Neural progenitor cell (in vitro differentiated cells): ENCODE results near the gene NOL3. TPM values are rescaled to one million over a fixed set of nuclear protein-coding genes. Genes with fewer than 3 reads are reported as not detected.

Experiments
- DNase-seq: peaks from one replicate; pipeline ENCODE4 v3.0.0-alpha.2; 2016; ENCODE audit warnings: low spot score
- H2AFZ ChIP-seq: fragments of 200-600 bp; sonication (generic); replicated peaks from 2 replicates; pipeline ENCODE4 v1.6.1; 2016; ENCODE audit warnings: antibody characterized with exemption
- H3F3A ChIP-seq: fragments of 200-600 bp; sonication (generic); 2 replicates; pipeline ENCODE4 v1.6.1; 2016; ENCODE audit warnings: antibody characterized with exemption, low read depth
- H3K27ac ChIP-seq: fragments of 200-600 bp; sonication (generic); 2 replicates; pipeline ENCODE4 v1.5.1; 2016; ENCODE audit warnings: mild to moderate bottlenecking
- H3K27me3 ChIP-seq: fragments of 200-600 bp; sonication (generic); 2 replicates; pipeline ENCODE4 v1.6.1; 2016; ENCODE audit warnings: mild to moderate bottlenecking, moderate library complexity
- H3K36me3 ChIP-seq: fragments of 200-600 bp; sonication (generic); 2 replicates; pipeline ENCODE4 v1.5.1; 2016
- H3K4me1 ChIP-seq: fragments of 200-600 bp; sonication (generic); 2 replicates; pipeline ENCODE4 v1.6.1; 2016; ENCODE audit warnings: mixed run types
- H3K4me2 ChIP-seq: fragments of 200-600 bp; sonication (generic); 2 replicates; pipeline ENCODE4 v1.6.1; 2016
- H3K4me3 ChIP-seq: fragments of 200-600 bp; sonication (generic); 2 replicates; pipeline ENCODE4 v1.5.1; 2016
- H3K79me2 ChIP-seq: fragments of 200-600 bp; sonication (generic); 2 replicates; pipeline ENCODE4 v1.6.1; 2016; ENCODE audit warnings: low read depth
- H3K9ac ChIP-seq: fragments of 200-600 bp; sonication (generic); 2 replicates; pipeline ENCODE4 v1.6.1; 2016
- H3K9me3 ChIP-seq: fragments of 200-600 bp; sonication (generic); 2 replicates; pipeline ENCODE4 v1.5.1; 2016; ENCODE audit warnings: low read depth
- H4K20me1 ChIP-seq: fragments of 200-600 bp; sonication (generic); 2 replicates; pipeline ENCODE4 v1.6.1; 2016; ENCODE audit warnings: low read depth
- H3K27ac Mint-ChIP-seq: 3 replicates; pipeline ENCODE4 v1.8.0; 2021; ENCODE audit warnings: mixed read lengths
- H3K27me3 Mint-ChIP-seq: 2 replicates; pipeline ENCODE4 v1.8.0; 2022; ENCODE audit warnings: low read depth, mild to moderate bottlenecking, inconsistent platforms, moderate library complexity, mixed read lengths; ENCODE audit not compliant: insufficient read depth
- H3K36me3 Mint-ChIP-seq: 3 replicates; pipeline ENCODE4 v1.8.0; 2021; ENCODE audit warnings: mixed read lengths
- H3K4me1 Mint-ChIP-seq: 3 replicates; pipeline ENCODE4 v1.8.0; 2021; ENCODE audit warnings: mixed read lengths
- H3K4me3 Mint-ChIP-seq: 3 replicates; pipeline ENCODE4 v1.8.0; 2021; ENCODE audit warnings: mild to moderate bottlenecking, moderate library complexity, mixed read lengths
- H3K9me3 Mint-ChIP-seq: 3 replicates; pipeline ENCODE4 v1.8.0; 2020; ENCODE audit warnings: mixed read lengths
- CTCF ChIP-seq: fragments of 200-600 bp; sonication (generic); IDR thresholded peaks from 2 replicates; pipeline ENCODE4 v1.5.1; 2017; ENCODE audit warnings: antibody characterized with exemption, mild to moderate bottlenecking
- EZH2 ChIP-seq: fragments of 200-600 bp; sonication (generic); IDR thresholded peaks from 2 replicates; pipeline ENCODE4 v1.6.1; 2017; ENCODE audit warnings: antibody characterized with exemption, mild to moderate bottlenecking, moderate library complexity
- EZH2phosphoT487 ChIP-seq: fragments of 200-600 bp; sonication (generic); IDR thresholded peaks from 2 replicates; pipeline ENCODE4 v1.6.1; 2017; ENCODE audit warnings: antibody characterized with exemption
- total RNA-seq: library from RNA; depleted of rRNA; stranded (reverse); fragments of >200 nt; gene quantifications from 2 replicates; pipeline ENCODE4 v1.2.3, GENCODE V29; 2015; ENCODE audit warnings: low replicate concordance

The NOL3 gene
- total RNA-seq, 1 donor from 2014 or later: 0.37 TPM

- DNase-seq: no peak
- Histone ChIP-seq H3K27ac (no peak overlapping the region), H3K9me3 (no peaks in the 10 kb centered on the region), H2AFZ (no peak overlapping the region), H4K20me1 (no peaks in the 10 kb centered on the region), H3K36me3 (no peaks in the 10 kb centered on the region), H3K27me3 (no peaks in the 10 kb centered on the region), H3K4me1 (no peaks in the 10 kb centered on the region), H3K4me2 (no peak overlapping the region), H3K4me3 (no peak overlapping the region), H3K9ac (no peak overlapping the region), H3F3A (no peaks in the 10 kb centered on the region), H3K79me2 (no peaks in the 10 kb centered on the region)
- H3K27me3 Mint-ChIP-seq: peaks cover 7% of the 10 kb centered on the region
- H3K4me3 Mint-ChIP-seq: no peak overlapping the region
- peaks cover 3% of the 10 kb centered on the region for H3K36me3 Mint-ChIP-seq
- H3K9me3 Mint-ChIP-seq: no peaks in the 10 kb centered on the region
- H3K4me1 Mint-ChIP-seq: no peaks in the 10 kb centered on the region
- H3K27ac Mint-ChIP-seq: no peak overlapping the region
- TF ChIP-seq CTCF (no peak), EZH2phosphoT487 (no peak), EZH2 (no peak)
Observed at GRCh38 chr16:67212766-67213165, 42.4 kb downstream of the NOL3 start.

- H3K27ac ChIP-seq: no peak overlapping the region
- H3K27me3 ChIP-seq: no peaks in the 10 kb centered on the region
- no peak for DNase-seq
- no peak overlapping the region for H3K4me3 Mint-ChIP-seq
- no peaks in the 10 kb centered on the region for H3K36me3 ChIP-seq
- H3K9me3 Mint-ChIP-seq: no peaks in the 10 kb centered on the region
- no peaks in the 10 kb centered on the region for H3K79me2 ChIP-seq
- H3K9me3 ChIP-seq: no peaks in the 10 kb centered on the region
- H3K36me3 Mint-ChIP-seq: peaks cover 3% of the 10 kb centered on the region
- H4K20me1 ChIP-seq: no peaks in the 10 kb centered on the region
- no peak overlapping the region for H3K4me2 ChIP-seq
- no peak overlapping the region for H3K27ac Mint-ChIP-seq
- H3F3A ChIP-seq: no peaks in the 10 kb centered on the region
- no peaks in the 10 kb centered on the region for H3K4me1 ChIP-seq
- TF ChIP-seq EZH2phosphoT487 (no peak), CTCF (no peak), EZH2 (no peak)
- no peak overlapping the region for H3K9ac ChIP-seq
- H3K4me1 Mint-ChIP-seq: no peaks in the 10 kb centered on the region
- H3K4me3 ChIP-seq: no peak overlapping the region
- no peak overlapping the region for H2AFZ ChIP-seq
- peaks cover 7% of the 10 kb centered on the region for H3K27me3 Mint-ChIP-seq
Observed at GRCh38 chr16:67213197-67214019, 43.1 kb downstream of the NOL3 start.

GRCh38 chr16:67215706-67216105, 45.4 kb downstream of the NOL3 start:
- H3K4me1 ChIP-seq: no peaks in the 10 kb centered on the region
- H3K4me2 ChIP-seq: no peak overlapping the region
- no peaks in the 10 kb centered on the region for H3K9me3 Mint-ChIP-seq
- H4K20me1 ChIP-seq: no peaks in the 10 kb centered on the region
- no peaks in the 10 kb centered on the region for H3K4me1 Mint-ChIP-seq
- H3K27ac ChIP-seq: no peak overlapping the region
- peaks cover 10% of the 10 kb centered on the region for H3K27me3 Mint-ChIP-seq
- H3K9ac ChIP-seq: no peak overlapping the region
- H2AFZ ChIP-seq: no peak overlapping the region
- peaks cover 3% of the 10 kb centered on the region for H3K36me3 Mint-ChIP-seq
- no peaks in the 10 kb centered on the region for H3F3A ChIP-seq
- H3K4me3 Mint-ChIP-seq: no peak overlapping the region
- H3K4me3 ChIP-seq: no peak overlapping the region
- no peak for TF ChIP-seq EZH2phosphoT487
- no peak for TF ChIP-seq EZH2
- TF ChIP-seq CTCF: no peak
- H3K27ac Mint-ChIP-seq: no peak overlapping the region
- H3K27me3 ChIP-seq: no peaks in the 10 kb centered on the region
- H3K36me3 ChIP-seq: no peaks in the 10 kb centered on the region
- DNase-seq: no peak
- H3K9me3 ChIP-seq: no peaks in the 10 kb centered on the region
- no peaks in the 10 kb centered on the region for H3K79me2 ChIP-seq
